Measurements from ENCODE around the gene TFEB. TPM values are rescaled to one million over a fixed set of nuclear protein-coding genes. Genes with fewer than 3 reads are reported as not detected.

TFEB gene
- total and polyA plus RNA-seq, 10 of the 15 experiments (the other 5 are each of a cell fraction or from before 2014, with no cell fraction given) = 0.84 to 108 (median 60.8) TPM

DNA sequence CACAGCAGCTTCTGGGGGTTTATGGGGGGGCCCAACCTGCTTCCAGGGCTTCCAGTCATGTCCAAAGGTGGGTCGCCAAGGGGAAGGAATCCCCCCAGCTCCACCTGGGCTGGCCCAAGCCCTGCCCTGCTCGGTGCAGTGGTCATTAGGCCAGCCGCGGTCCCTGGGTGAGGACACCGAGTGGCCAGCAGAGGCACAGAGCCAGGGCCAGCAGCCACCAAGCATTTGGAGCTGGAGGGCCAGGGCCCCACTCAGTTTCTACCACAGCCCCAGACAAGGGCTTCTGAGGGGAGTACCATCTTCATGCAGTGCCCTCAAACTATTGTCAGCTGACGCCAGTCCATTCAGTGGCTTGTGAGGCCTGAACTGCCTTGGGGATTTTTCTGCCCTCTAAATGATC is 39.6 kb downstream of the TFEB start:
- Histone ChIP-seq H3K9me3 (replicated peaks; ENCODE audit: control insufficient read depth, insufficient read depth, low read length) (no peaks in the 10 kb centered on the region), H3K27me3 (replicated peaks in 1 of 2; ENCODE audit: control insufficient read depth in 2 of 2, insufficient read depth in 2 of 2, low read length in 1 of 2) (no peaks in the 10 kb centered on the region), H3K36me3 (ENCODE audit: control insufficient read depth in 2 of 2, insufficient read depth in 2 of 2, low read length in 1 of 2) (peaks cover 20 to 25% of the 10 kb centered on the region in 2 experiments), H3K9ac (ENCODE audit: control insufficient read depth, insufficient read depth, low read length) (no peak overlapping the region), H3K4me3 (no peak overlapping the region), H3K4me2 (ENCODE audit: control insufficient read depth, insufficient read depth) (no peak overlapping the region), H4K20me1 (ENCODE audit: control insufficient read depth, insufficient read depth) (no peaks in the 10 kb centered on the region; the same call in 1 of the 2 replicates), H2AFZ (ENCODE audit: control insufficient read depth, low read depth, low read length) (no peak overlapping the region), H3K4me1 (ENCODE audit: control insufficient read depth, insufficient read depth, low read length) (peaks cover 12% of the 10 kb centered on the region), H3K79me2 (ENCODE audit: control insufficient read depth, insufficient read depth, low read length) (peaks cover 63% of the 10 kb centered on the region), H3K27ac (ENCODE audit: control insufficient read depth, insufficient read depth) (no peak overlapping the region)
- no TSS peak for BruUV-seq (replicated peaks)
- DNase-seq (ENCODE audit: low read depth, low spot score) (no peak), FAIRE-seq (no peak), ATAC-seq (no peak)
- RAD21 ChIA-PET (ENCODE audit: unreplicated experiment) = no interaction called here
- 99% methylated on average over 6 of the region's 6 CpGs for WGBS (ENCODE audit: insufficient coverage, insufficient replicate concordance, low lambda C conversion rate, missing lambda C conversion rate)
- intact Hi-C loops (cut with micrococcal nuclease; ENCODE audit: unreplicated experiment) = loop anchor here (5.0 kb wide), 1 partner anchor 36 kb away; no protein-coding TSS in a partner anchor
- POLR2A ChIA-PET = no interaction called here
- TF ChIP-seq TARDBP (IDR thresholded peaks at IDR 0.05; ENCODE audit: borderline replicate concordance) = no peak
- TF ChIP-seq, protein P1, sequence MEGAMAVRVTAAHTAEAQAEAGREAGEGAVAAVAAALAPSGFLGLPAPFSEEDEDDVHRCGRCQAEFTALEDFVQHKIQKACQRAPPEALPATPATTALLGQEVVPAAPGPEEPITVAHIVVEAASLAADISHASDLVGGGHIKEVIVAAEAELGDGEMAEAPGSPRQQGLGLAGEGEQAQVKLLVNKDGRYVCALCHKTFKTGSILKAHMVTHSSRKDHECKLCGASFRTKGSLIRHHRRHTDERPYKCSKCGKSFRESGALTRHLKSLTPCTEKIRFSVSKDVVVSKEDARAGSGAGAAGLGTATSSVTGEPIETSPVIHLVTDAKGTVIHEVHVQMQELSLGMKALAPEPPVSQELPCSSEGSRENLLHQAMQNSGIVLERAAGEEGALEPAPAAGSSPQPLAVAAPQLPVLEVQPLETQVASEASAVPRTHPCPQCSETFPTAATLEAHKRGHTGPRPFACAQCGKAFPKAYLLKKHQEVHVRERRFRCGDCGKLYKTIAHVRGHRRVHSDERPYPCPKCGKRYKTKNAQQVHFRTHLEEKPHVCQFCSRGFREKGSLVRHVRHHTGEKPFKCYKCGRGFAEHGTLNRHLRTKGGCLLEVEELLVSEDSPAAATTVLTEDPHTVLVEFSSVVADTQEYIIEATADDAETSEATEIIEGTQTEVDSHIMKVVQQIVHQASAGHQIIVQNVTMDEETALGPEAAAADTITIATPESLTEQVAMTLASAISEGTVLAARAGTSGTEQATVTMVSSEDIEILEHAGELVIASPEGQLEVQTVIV (IDR thresholded peaks at IDR 0.05; ENCODE audit: borderline replicate concordance, partially characterized antibody) = no peak
- TF ChIP-seq POLR2A (IDR thresholded peaks at IDR 0.05; ENCODE audit: low read depth, low read length) = 0 out of 2 replicates have a peak, but pooled peaks have one; percentile 28
- TF ChIP-seq, protein P2, sequence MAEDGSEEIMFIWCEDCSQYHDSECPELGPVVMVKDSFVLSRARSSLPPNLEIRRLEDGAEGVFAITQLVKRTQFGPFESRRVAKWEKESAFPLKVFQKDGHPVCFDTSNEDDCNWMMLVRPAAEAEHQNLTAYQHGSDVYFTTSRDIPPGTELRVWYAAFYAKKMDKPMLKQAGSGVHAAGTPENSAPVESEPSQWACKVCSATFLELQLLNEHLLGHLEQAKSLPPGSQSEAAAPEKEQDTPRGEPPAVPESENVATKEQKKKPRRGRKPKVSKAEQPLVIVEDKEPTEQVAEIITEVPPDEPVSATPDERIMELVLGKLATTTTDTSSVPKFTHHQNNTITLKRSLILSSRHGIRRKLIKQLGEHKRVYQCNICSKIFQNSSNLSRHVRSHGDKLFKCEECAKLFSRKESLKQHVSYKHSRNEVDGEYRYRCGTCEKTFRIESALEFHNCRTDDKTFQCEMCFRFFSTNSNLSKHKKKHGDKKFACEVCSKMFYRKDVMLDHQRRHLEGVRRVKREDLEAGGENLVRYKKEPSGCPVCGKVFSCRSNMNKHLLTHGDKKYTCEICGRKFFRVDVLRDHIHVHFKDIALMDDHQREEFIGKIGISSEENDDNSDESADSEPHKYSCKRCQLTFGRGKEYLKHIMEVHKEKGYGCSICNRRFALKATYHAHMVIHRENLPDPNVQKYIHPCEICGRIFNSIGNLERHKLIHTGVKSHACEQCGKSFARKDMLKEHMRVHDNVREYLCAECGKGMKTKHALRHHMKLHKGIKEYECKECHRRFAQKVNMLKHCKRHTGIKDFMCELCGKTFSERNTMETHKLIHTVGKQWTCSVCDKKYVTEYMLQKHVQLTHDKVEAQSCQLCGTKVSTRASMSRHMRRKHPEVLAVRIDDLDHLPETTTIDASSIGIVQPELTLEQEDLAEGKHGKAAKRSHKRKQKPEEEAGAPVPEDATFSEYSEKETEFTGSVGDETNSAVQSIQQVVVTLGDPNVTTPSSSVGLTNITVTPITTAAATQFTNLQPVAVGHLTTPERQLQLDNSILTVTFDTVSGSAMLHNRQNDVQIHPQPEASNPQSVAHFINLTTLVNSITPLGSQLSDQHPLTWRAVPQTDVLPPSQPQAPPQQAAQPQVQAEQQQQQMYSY (CRISPR knock-in tag; IDR thresholded peaks at IDR 0.05) = no peak
- no peak for TF ChIP-seq ZNF24 (IDR thresholded peaks at IDR 0.05)
- TF ChIP-seq KLF5 (IDR thresholded peaks at IDR 0.05; ENCODE audit: partially characterized antibody) = no peak
- TF ChIP-seq, protein P3, sequence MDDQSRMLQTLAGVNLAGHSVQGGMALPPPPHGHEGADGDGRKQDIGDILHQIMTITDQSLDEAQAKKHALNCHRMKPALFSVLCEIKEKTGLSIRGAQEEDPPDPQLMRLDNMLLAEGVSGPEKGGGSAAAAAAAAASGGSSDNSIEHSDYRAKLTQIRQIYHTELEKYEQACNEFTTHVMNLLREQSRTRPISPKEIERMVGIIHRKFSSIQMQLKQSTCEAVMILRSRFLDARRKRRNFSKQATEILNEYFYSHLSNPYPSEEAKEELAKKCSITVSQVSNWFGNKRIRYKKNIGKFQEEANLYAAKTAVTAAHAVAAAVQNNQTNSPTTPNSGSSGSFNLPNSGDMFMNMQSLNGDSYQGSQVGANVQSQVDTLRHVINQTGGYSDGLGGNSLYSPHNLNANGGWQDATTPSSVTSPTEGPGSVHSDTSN (IDR thresholded peaks at IDR 0.05; ENCODE audit: insufficient replicate concordance, low read depth, low read length) = no peak
- SMC1A ChIA-PET (ENCODE audit: uncharacterized antibody, unreplicated experiment) = interaction anchor here (0.7 to 2.3 kb wide), 3 partner anchors 8 to 93 kb away, joined by 3 to 9 read pairs (median 4); no protein-coding TSS in a partner anchor
- CTCF ChIA-PET = interaction anchor here (0.6 to 1.9 kb wide), 3 partner anchors 9 to 110 kb away, joined by 3 to 7 read pairs (median 4); partner anchors contain the start of gene TFEB
- in situ Hi-C loops (cut with MboI) = no loop called here

All from GM12878 (cell line).